ENCODE results near the gene DAPK2.

Gene DAPK2

GRCh38 chr15:63939531-63940130, 106.7 kb downstream of the DAPK2 start:
- no peak for DNase-seq

- DNase-seq, result no peak
Observed at GRCh38 chr15:63938486-63939061, 107.7 kb downstream of the DAPK2 start.

GRCh38 chr15:63933522-63933921, 112.8 kb downstream of the DAPK2 start:
- no peak for DNase-seq

DNA sequence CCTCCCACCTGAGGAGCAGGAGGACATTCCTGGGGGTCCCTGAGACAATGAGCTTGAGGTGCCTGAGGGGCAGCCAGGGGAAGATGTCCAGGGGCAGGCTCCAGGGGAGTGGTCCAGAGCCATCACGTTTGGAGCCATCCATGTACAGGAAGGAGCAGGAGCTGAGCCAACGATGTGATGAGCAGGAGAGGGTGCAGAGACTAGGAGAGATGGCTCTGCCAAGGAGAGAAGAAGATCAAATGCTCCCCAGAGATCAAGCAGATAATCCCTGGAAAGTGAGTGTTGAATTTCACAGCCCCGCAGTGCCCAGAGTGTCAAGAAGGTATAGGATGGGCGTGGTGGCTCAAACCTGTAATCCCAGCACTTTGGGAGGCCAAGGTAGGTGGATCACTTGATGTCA, 114.7 kb downstream of the DAPK2 start:
- no peak for DNase-seq

- DNase-seq, result no peak
Observed at GRCh38 chr15:63930034-63930433, 116.3 kb downstream of the DAPK2 start.

- no peak for DNase-seq
Observed at GRCh38 chr15:63928185-63928842, 118.0 kb downstream of the DAPK2 start.

GRCh38 chr15:63923993-63924950, 122.0 kb downstream of the DAPK2 start:
- no peak for DNase-seq

DNA sequence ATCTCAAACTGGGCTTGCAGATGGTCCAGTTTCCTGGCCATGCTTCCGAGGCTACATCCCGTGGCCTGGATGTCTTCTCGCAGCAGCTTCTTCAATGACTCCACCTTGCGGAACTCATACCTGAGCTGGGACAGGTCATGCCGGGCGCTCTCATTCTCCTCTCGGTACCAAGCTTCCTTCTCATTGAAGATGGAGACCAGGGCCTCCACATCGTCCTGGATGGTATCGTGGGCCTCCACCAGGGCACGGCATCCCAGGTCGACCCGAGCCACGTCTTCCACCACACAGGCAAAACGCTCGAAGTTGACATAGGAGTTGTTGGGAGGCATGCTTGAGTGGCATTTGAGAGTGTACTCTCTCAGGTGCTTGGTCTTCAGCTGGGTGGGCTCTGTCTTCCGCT, 123.4 kb downstream of the DAPK2 start:
- DNase-seq, result no peak

DNA sequence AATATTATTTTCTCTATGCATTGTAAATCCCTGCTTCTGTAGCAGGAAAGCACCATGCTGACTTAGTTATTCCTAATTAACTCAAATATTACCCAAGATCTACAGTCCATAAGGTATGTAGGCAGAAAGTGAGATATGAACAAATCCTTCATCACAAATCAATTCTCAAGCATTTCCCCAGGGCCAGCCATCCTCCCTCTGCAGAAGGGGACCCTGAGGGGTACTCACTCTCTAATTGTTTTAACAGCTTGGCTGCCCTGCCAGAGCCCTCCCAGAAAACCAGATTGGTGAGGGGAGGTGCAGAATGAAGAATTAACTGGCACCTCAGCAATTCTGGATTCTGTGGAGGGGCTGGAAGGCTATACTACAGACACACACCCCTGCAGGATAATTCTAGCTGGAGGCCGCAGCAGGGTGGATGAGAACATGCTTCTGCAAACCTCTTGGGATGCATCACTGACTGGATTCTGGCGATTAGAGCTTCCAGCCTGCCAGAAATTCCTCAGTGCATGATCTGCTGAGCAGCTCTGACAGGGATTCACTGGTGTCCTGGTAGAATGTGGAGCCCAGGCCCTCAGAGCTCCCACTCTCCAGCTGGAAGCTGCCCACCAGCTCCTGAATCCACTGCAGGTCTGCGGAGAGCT, 123.9 kb downstream of the DAPK2 start:
- DNase-seq, result no peak

DNA sequence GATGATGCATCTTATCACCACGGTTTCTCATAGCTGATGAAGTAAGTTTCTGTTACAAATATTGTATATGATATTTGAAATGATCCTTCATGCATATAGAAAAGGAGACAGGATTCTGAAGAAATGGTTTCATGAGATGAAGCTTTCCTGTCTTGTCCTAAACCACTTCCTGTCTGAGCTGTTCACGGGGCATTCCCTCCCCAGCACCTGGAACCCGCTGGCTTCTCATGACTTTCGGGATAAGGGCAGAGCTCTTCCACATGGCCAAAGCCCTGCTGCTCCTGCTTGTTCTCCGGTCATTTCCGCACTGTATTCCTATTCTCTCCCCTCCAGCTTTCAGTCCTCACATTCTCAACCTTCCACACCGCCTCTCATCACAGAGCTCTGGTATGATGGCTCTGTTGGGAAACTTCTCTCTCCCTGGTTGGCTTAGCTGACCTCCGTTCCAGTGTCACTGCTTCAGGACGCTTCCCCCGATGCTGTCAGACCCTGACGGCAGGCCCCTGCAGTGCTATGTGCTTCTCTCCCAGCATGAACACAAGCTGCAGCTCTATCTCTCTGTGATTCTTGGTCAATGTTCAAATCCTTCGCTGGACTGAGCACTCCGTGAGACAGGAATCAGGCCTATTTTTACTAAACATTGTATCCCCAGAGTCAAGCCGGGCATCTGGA, 125.6 kb downstream of the DAPK2 start:
- no peak for DNase-seq

DNA sequence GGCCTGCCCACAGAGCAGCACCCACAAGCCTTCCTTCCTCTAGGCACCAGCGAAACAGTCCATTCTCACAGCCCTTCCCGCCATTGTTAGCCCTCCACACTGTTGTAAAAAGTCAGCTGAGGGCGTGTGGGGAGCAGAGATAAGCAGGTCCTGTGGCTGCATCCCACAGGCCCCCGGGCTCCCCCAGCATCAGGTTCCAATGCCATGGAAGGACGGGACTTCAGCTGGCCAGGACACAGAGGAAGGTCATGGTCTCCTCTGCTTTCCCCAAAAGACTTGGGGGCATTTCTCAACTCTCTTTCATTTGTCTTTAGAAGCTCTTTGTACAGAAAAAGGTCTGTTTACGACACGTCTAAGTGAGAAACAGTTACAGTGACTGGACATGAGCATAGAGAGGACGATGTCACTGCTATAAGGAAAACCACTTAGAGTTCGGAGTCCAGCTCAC, 127.4 kb downstream of the DAPK2 start:
- DNase-seq, result no peak

GRCh38 chr15:63918317-63918672, 128.0 kb downstream of the DAPK2 start:
- DNase-seq, result no peak

DNA sequence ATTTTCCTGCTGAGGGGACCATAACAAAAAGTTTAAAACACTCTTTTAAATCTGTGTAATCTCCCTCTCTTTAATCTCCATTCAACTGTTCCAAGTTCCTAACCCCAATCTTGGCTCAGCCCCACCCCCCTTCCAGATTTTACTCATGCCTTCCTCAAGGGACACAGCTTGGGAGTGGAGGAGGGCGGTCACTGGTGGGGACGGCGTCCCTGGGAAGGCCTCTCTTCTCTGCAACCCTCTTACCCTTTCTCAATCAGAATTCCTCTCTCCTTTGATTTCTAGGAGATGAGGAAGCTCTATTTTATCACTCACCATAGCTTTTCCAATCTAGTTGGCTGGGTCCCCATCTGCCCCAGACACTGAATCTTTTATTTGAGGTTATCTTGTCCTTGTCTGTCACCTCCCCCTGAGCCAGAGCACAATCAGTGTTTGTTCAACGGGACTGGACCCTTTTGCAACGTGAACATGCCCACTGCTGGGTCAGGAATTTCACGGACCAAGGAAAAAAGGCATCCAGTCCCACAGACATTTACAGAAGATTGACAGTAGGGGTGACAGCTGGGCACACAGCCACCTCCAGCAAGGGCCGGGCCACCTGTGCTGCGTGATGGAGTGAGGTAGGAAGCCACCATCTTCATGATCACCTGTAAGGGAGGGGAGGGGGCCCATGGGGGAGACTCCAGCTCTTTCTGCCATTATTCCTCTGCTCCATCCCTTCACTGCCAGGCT, 128.5 kb downstream of the DAPK2 start:
- DNase-seq, result no peak

- no peak for DNase-seq
Observed at GRCh38 chr15:63915873-63916771, 130.2 kb downstream of the DAPK2 start.

GRCh38 chr15:63915209-63915872, 130.9 kb downstream of the DAPK2 start:
- DNase-seq, result no peak

- DNase-seq, result no peak
Observed at GRCh38 chr15:63913786-63914315, 132.4 kb downstream of the DAPK2 start.

DNA sequence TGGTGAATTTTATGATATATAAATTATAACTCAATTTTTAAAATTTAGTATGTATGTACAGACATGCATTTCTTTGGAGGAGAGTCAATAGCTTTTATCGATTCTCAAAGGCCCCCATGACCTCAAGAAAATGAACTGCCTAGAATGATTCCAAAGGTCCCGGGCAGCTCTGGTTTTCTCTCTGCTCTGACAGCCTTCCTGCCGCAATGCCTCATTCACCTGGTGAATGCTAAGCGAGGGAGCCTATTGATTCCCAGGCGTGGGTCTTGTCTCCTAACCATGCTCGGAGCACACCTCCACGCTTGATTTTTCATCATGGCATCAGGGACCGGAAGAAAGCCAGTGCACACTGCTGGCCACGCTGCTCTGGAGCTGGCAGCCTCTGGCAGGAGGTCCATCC, 132.9 kb downstream of the DAPK2 start:
- DNase-seq, result no peak

DNA sequence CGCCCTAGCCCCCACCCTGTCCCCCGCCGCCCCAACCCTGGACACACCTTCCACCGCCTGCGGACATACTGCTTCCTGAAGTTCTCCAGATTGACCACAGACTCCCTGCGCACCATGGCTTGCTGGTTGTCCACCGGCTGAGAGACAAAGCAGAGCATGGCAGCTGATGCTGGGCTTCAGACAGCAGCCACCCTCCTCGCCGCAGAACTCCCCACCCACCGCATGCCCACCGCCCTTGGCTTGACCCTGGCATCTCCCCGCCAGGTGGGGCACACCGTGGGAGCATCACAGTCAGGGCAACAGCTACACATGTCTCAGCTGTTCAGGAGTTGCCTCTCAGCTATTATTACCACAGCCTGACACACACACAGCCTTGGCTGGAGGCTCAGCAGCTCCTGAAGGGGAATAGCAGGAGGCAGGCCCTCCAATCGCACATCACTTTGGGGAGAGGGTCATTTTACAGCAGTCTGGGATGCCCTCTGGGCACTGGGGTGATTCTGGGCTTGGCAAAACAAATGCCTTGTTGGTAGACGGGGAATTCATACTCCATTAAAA, 134.1 kb downstream of the DAPK2 start:
- no peak for DNase-seq

DNA sequence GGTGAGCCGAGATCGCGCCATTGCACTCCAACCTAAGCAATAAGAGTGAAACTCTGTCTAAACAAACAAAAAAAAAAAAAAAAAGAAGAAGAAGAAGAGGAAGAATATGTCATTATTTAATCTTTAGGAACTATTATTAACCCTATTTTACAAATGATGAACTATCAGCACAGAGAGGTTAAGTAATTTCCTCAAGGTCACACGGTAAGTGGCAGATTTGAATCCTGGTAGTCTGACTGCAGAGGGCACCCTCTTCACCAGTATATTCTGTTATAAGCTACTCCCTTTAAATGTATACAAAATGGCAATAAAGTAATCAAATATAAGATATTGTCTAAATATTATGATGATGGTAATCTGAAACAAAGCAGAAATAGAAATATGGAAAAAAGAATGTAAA, 135.1 kb downstream of the DAPK2 start:
- no peak for DNase-seq

All from NCI-H2107 (cell line).